CD1c-positive myeloid dendritic cell (primary cell): ENCODE results near the gene RTP5.
"Not testable (repeated sequence)": the region's sequence is repeated elsewhere in the genome, so short reads cannot be mapped to it uniquely, and the experiment has no call there.

ENCODE experiments used
- DNase-seq: peaks from one replicate; pipeline ENCODE4 v3.0.0-alpha.2; 2016; ENCODE audit errors: extremely low spot score

Gene RTP5

DNA sequence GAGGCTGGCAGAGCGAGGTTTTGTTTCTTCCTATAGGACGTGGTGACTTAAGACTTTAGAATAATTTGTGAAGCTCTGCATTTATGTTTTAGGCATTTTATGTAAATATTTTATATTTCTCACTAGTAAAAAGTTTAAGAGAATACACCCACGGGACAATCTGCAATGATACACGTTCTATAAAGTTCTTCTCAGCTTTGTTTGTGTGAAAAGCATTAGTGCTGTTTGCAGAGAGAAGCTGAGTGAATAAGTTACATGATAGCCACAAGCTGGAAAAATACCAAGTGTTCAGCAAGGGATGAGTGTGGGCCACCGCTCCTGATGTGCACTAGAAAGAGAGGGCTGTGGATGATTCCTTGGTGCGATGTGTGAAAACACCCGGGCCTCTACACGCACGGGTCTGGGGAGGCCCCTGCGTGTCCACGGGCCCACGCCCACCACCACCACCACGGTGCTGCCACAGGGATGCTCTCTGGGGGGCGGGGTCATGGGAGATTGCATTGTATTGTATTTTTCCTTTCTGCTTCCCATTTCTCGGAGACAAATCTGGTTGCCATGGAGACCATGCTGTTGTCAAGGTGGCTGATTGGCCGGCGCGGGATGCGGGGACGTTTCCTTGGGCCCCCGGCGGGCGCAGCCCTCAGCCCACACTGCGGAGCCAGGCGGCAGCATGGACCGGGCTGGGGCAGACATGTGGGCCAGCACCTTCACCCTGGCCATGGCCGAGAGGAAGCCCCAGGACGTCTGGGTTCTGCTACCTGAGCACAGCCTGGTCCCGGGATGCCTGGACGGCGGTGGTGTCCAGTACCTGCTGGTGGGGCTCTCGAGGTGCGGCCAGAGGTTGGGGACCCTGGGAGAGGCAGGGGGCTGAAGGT lies at the start of gene RTP5:
Gene RTP5 (plus strand): TSS at position 643 of the 875 bp plus-strand sequence. CDS start 28 bp downstream, at position 671.
- no peak for DNase-seq

DNA sequence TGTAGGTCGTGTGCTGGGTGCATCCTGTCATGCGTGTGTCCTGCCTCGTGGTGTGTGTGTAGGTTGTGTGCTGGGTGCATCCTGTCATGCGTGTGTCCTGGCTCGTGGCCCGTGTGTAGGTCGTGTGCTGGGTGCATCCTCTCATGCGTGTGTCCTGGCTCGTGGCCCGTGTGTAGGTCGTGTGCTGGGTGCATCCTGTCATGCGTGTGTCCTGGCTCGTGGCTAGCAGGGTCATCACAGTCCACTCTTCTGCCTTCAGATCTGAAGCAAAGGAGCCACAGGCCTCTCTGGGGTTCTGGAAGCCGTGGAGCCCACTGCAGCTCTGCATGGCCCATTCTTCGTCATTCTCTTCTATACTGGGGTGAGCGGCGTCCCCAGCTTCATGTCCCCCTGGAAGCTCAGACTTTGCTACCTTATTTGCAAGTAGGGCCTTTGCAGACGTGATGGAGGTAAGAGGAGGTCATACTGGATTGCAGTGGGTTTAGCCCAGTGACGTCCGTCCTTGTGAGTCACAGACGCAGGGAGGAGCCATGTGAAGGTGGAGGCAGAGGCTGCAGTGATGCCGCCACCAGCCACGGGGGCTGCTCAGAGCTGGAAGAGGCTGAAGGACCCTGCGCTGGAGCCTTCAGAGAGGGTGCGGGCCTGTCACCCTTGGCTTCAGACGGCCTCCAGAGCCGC lies 49.4 kb upstream of the RTP5 start:
- DNase-seq, result not testable (repeated sequence)

GRCh38 chr2:241820625-241821384 lies 48.7 kb upstream of the RTP5 start:
- no peak for DNase-seq

DNA sequence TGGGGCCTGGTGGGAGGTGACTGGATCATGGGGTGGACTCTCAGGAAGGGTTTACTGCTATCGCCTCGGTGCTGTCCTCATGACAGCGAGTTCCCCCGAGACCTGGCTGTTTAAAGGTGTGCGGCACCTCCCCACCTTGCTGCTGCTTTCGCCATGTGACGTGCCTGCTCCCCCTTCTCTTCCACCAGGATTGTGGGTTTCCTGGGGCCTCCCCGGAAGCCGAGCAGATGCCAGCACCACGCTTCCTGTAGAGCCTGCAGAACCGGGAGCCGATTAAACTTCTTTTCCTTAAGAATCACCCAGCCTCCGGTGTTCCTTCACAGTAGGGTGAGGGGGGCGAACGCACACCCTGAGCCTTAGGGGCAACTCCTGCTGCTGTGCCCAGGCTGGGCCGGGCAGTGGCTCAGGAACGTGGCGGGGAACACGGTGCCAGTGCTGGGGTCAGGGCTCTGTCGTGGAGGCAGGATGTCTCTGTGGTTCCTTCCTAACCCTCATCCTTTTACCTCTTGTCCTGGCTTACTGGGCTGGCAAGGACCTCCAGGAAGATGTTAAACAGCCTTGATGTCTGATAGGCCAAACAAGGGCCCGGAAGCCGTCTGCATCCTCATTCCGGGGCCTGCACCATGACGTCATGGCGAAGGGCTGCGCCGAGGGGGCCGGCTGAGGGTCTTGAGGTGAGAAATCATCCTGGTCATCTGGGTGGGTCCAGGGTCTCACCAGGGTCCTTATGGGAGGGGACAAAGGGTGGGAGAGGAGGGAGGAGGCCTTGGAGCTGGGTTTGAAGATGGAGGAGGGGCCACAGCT lies 47.9 kb upstream of the RTP5 start:
- no peak for DNase-seq

DNA sequence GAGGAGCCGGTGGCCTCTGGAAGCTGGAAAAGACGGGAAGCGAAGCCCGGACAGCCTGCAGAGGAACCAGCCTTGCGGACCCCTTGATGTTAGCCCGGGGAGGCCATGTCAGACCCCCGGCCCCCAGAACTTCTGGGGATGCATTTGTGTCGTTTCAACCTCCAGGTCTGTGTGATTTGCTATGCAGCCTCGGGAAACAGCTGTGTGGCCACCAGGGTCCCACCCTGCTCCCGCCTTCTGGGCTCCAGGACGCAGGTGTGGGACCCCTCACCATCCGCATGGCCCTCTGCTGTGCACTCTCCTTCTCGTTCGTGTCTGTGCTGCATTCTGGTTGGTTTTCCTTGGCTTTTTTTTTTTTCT lies 47.3 kb upstream of the RTP5 start:
- DNase-seq, result no peak

DNA sequence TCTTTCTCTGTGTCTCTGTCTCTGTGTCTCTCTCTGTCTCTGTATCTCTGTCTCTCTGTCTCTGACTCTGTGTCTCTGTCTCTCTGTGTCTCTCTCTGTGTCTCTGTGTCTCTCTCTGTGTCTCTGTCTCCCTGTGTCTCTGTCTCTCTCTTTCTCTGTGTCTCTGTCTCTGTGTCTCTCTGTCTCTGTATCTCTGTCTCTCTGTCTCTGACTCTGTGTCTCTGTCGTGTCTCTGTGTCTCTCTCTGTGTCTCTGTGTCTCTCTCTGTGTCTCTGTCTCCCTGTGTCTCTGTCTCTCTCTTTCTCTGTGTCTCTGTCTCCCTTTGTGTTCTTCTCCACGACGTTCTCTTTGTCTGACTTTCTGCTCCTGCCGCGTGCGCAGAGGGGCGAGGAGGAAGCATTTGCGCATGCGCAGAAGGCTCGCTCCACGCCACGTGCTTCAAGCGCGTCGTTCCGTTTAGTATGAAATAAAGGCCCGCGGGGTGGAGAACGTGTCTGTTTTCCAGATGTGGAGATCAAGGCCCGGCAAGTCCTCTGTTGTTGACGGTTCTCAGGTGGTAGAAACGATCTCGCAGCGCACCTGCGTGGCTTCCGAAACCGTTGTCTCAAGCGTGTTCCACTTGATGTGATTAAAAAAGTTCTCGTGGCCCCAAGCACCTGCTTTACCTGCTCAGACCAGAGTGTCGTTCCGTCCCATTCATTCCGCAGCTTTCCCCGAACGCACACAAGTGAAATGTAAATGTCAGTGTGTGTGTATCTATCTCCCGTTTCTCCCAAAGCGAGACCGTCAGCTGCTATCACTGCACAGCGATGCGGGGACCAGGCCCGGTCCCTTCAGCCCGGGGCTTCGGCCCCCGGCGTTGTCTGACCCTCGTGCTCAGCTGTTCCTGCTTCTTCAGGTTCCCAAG lies 45.7 kb upstream of the RTP5 start:
- not testable (repeated sequence) for DNase-seq

DNA sequence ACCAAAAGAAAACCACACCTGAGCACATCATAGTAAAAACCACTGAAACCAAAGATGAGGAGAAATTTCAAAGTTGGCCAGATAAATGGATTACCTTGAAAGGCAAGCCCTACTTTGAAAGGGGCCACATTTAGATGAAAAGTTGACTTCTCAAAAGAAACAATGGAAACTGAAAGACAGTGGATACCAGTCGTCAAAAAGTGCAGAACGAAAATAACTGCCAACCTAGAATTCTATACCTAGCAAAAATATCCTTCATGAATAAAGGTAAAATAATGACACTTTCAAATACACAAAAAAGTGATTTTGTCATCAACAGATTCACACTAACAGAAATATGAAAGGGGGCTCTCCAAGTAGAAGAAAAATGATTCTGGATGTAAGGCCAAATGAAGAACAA lies 42.1 kb upstream of the RTP5 start:
- DNase-seq, result no peak

GRCh38 chr2:241833101-241833663 lies 36.3 kb upstream of the RTP5 start:
- DNase-seq, result no peak

- not testable (repeated sequence) for DNase-seq
Observed at GRCh38 chr2:241833756-241834526, 35.6 kb upstream of the RTP5 start.

GRCh38 chr2:241834527-241835210 lies 34.9 kb upstream of the RTP5 start:
- no peak for DNase-seq

DNA sequence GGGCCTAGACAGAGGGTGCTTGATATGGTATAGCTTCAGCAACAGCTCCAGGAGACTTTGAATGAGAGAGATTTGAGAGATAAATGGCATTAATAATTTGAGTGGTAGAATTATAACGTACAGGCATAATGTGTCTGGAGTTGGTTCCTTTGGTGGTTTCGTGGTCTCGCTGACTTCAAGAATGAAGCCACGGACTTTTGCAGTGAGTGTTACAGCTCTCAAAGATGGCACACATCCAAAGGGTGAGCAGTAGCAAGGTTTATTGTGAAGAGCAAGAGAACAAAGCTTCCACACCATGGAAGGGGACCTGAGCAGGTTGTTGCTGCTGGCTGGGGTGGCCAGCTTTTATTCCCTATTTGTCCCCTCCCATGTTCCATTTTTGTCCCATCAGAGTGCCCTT lies 33.9 kb upstream of the RTP5 start:
- DNase-seq, result no peak

- no peak for DNase-seq
Observed at GRCh38 chr2:241836292-241836691, 33.2 kb upstream of the RTP5 start.

GRCh38 chr2:241837197-241837965 lies 32.1 kb upstream of the RTP5 start:
- no peak for DNase-seq

DNA sequence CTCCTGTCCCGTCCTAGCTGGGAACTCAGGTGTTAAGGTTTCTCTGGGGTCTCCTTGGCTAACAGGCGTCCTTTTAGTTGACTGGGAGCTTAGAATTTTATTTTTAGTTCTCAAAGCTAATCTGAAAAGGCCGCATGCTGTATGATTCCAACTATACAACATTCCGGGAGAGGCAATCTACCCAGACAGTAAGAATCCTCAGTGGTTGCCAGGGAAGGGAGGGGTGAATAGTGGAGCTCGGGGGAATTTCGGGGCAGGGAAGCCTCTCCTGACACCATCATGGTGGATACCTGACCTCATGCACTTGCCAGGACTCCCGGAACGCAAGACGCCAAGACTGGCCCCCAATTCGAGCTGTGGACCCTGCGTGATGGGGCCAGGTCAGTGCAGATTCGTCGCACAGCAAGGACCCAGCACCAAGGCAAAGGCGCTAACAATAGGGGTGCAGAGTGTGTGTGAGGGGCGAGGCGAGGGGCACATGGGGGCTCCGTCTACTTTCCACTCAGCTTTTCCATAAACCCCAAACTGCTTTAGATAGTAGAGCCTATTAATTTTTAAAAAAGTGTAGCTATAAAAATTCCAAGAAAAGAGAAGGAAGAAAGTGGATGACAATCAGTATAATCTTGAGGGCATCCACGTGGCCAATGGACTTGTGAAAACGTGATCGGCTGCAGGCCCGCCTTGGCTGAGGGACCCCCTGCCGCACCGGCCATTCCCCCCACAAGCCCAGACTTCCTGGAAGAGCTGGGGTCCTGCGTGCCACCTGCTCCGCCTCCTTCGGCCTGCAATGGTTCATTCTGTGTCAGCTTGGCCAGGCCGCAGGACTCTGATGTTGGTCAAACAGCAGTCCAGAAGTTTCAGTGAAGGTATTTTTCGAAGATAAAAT lies 28.1 kb upstream of the RTP5 start:
- DNase-seq, result no peak

DNA sequence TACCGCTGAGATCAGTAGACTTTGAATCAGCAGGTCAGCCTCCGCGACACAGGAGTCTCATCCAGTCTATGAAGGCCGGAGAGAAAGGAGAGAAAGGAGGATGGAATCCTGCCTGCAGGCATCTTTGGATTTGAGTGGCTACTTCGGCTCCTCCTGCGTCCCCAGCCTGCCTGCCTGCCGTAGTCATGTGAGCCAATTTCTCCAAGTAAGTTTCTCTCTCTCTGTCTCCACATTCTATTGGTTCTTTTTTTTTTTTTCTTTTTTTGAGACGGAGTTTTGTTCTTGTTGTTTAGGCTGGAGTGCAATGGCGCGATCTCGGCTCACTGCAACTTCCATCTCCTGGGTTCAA lies 27.5 kb upstream of the RTP5 start:
- DNase-seq, result no peak

DNA sequence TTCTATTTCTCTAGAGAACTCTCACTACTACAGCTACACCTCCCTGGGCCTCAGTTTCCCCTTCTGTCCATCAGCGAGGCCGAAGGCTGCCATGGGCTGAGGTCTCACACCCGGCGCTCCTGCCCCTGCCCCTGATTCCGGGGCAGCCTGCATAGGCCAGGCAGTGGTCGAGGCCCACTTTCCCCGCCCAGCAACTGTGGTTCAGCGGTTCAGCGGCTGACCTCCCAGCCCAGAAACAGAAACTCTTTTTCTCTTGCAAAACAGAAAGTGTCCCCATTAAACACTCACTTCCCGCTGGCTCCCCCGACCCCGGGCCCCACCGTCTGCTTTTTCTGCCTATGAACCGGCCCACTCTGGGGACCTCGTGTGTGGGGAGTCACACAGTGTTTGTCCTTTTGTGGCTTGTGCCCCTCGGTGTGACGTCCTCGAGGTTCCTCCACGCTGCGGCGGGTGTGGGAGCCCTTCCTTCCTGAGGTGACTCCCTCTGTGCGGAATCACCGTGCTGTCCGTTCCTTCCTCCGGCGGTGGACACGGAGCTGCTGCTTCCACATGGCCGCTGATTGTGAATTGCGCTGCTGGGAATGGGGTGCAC lies 26.8 kb upstream of the RTP5 start:
- DNase-seq, result peak; percentile 86
